ENCODE measurements around the gene MED25.

DNA sequence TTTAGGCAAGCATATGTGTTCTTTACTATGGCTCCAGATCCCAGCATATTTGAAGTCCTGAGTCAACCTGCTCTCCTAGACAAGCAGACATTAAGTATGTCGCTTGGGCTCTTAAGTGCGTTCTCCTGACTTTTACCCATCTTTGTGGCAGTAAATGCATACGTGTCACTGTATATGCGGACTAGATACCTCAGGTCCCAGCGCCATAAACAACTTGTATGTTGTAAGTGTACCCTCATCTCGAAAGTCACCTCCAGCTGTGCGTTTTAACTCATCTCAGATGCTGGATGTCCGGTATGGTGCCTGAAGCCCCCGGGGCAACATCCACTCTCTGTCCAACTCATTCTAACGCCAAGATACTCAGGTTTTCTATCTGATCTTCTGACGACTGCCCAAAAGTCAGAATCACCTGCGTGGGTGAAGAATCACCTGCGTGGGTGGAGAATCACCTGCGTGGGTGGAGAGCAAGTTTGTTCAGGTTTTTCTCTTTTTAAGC is 34.6 kb downstream of the MED25 start:
- TF ChIP-seq, protein P1, sequence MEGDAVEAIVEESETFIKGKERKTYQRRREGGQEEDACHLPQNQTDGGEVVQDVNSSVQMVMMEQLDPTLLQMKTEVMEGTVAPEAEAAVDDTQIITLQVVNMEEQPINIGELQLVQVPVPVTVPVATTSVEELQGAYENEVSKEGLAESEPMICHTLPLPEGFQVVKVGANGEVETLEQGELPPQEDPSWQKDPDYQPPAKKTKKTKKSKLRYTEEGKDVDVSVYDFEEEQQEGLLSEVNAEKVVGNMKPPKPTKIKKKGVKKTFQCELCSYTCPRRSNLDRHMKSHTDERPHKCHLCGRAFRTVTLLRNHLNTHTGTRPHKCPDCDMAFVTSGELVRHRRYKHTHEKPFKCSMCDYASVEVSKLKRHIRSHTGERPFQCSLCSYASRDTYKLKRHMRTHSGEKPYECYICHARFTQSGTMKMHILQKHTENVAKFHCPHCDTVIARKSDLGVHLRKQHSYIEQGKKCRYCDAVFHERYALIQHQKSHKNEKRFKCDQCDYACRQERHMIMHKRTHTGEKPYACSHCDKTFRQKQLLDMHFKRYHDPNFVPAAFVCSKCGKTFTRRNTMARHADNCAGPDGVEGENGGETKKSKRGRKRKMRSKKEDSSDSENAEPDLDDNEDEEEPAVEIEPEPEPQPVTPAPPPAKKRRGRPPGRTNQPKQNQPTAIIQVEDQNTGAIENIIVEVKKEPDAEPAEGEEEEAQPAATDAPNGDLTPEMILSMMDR (conservative IDR thresholded peaks at IDR 0.05; ENCODE audit: low read length), result no peak
- TF ChIP-seq EZH2phosphoT487 (IDR thresholded peaks at IDR 0.05; ENCODE audit: borderline replicate concordance), result no peak

Measured in Loucy (cell line).